HepG2 (cell line): ENCODE data around the gene MLLT10. TPM values are rescaled to one million over a fixed set of nuclear protein-coding genes. Genes with fewer than 3 reads are reported as not detected.

Experiments used
- ARID2 ChIP-seq: sonication (generic); formaldehyde crosslinking; IDR thresholded peaks from 2 replicates; pipeline ENCODE4 v1.8.1; 2022; ENCODE audit warnings: mild to moderate bottlenecking, missing genetic modification reagents, borderline replicate concordance
- ATM ChIP-seq: fragments of 450-650 bp; IDR thresholded peaks from 2 replicates; pipeline ENCODE4 v1.7.1; 2017; ENCODE audit warnings: mild to moderate bottlenecking, borderline replicate concordance
- CREB1 ChIP-seq, 2 experiments: fragments of 450-650 bp in 1 of 2; IDR thresholded peaks; 2 replicates each; pipeline ENCODE4 v1.6.1; 2016 to 2017; ENCODE audit warnings: control low read depth in 1 of 2, mild to moderate bottlenecking in 1 of 2, missing compliant biosample characterization in 1 of 2, missing genetic modification characterization in 1 of 2
- FOXC1 ChIP-seq: sonication (generic); formaldehyde crosslinking; IDR thresholded peaks from 2 replicates; pipeline ENCODE4 v1.8.0; 2022; ENCODE audit warnings: mild to moderate bottlenecking, missing genetic modification reagents, borderline replicate concordance
- FOXK2 ChIP-seq: fragments of 450-650 bp; IDR thresholded peaks from 2 replicates; pipeline ENCODE4 v1.6.1; 2016
- MIER3 ChIP-seq: IDR thresholded peaks from 2 replicates; pipeline ENCODE4 v1.6.1; 2016; ENCODE audit warnings: missing compliant biosample characterization, borderline replicate concordance
- ZC3H13 ChIP-seq: sonication (generic); formaldehyde crosslinking; IDR thresholded peaks from 2 replicates; pipeline ENCODE4 v1.8.1; 2023; ENCODE audit warnings: mild to moderate bottlenecking, missing genetic modification reagents, moderate library complexity
- ZNF367 ChIP-seq: sonication (generic); formaldehyde crosslinking; IDR thresholded peaks from 2 replicates; pipeline ENCODE4 v1.4.0; 2020; ENCODE audit warnings: missing genetic modification reagents, borderline replicate concordance
- ZNF570 ChIP-seq: sonication (generic); formaldehyde crosslinking; IDR thresholded peaks from 2 replicates; pipeline ENCODE4 v1.4.0; 2020; ENCODE audit warnings: mild to moderate bottlenecking, missing genetic modification reagents, borderline replicate concordance
- ZNF7 ChIP-seq: IDR thresholded peaks from 2 replicates; pipeline ENCODE4 v1.6.1; 2016; ENCODE audit warnings: missing biosample characterization, missing genetic modification reagents
- ZSCAN21 ChIP-seq: sonication (generic); formaldehyde crosslinking; IDR thresholded peaks from 2 replicates; pipeline ENCODE4 v1.8.0; 2022; ENCODE audit warnings: mild to moderate bottlenecking, missing genetic modification reagents, moderate library complexity, borderline replicate concordance
- polyA plus RNA-seq, 8 experiments: library from polyadenylated mRNA; depleted of rRNA in 3 of 8; stranded (reverse) in 7 of 8; unstranded in 1 of 8; fragments of >200 nt; fragmentation: Illumina TruSeq in 4 of 8; extraction: Trizol in 4 of 8; gene quantifications; 2 replicates each; pipeline versions ENCODE4 v1.2.1 to v1.2.3, GENCODE V29; 2011 to 2016; ENCODE audit warnings: low read depth in 4 of 8, missing spikeins in 1 of 8, mixed read lengths in 1 of 8; ENCODE audit not compliant: insufficient read depth in 1 of 8
- total RNA-seq, 5 experiments: library from RNA; depleted of rRNA; stranded (reverse); fragments of >200 nt; fragmentation: Illumina TruSeq; extraction: Trizol; gene quantifications; 2 replicates each; pipeline ENCODE4 v1.2.3, GENCODE V29; 2016; ENCODE audit warnings: low read depth in 1 of 5
- TF ChIP-seq, protein P1 (sequence below): sonication (generic); formaldehyde crosslinking; IDR thresholded peaks from 2 replicates; pipeline ENCODE4 v1.5.1; 2020; ENCODE audit warnings: missing genetic modification reagents, mild to moderate bottlenecking, borderline replicate concordance
- TF ChIP-seq, protein P2 (sequence below): sonication (generic); formaldehyde crosslinking; IDR thresholded peaks from 2 replicates; pipeline ENCODE4 v1.5.0; 2020; ENCODE audit warnings: mild to moderate bottlenecking, missing genetic modification reagents
- TF ChIP-seq, protein P3 (sequence below): sonication (generic); formaldehyde crosslinking; IDR thresholded peaks from 2 replicates; pipeline ENCODE4 v1.5.1; 2020; ENCODE audit warnings: missing genetic modification reagents, mild to moderate bottlenecking, borderline replicate concordance
- TF ChIP-seq, protein P4 (sequence below): sonication (generic); formaldehyde crosslinking; IDR thresholded peaks from 2 replicates; pipeline ENCODE4 v1.4.0; 2020; ENCODE audit warnings: missing genetic modification reagents
- TF ChIP-seq, protein P5 (sequence below): sonication (generic); formaldehyde crosslinking; IDR thresholded peaks from 2 replicates; pipeline ENCODE4 v1.4.0; 2020; ENCODE audit warnings: missing genetic modification reagents, borderline replicate concordance
- TF ChIP-seq, protein P6 (sequence below): sonication (generic); formaldehyde crosslinking; conservative IDR thresholded peaks from 2 replicates; pipeline ENCODE4 v1.4.0; 2020; ENCODE audit warnings: missing genetic modification reagents

Gene MLLT10
- total and polyA plus RNA-seq, 2 of the 13 experiments (the other 11 are each of a cell fraction or from before 2014, with no cell fraction given): 51.3 to 84.1 TPM

GRCh38 chr10:21505711-21506278 is 28.2 kb upstream of the MLLT10 start (continued):
- TF ChIP-seq, protein P1, sequence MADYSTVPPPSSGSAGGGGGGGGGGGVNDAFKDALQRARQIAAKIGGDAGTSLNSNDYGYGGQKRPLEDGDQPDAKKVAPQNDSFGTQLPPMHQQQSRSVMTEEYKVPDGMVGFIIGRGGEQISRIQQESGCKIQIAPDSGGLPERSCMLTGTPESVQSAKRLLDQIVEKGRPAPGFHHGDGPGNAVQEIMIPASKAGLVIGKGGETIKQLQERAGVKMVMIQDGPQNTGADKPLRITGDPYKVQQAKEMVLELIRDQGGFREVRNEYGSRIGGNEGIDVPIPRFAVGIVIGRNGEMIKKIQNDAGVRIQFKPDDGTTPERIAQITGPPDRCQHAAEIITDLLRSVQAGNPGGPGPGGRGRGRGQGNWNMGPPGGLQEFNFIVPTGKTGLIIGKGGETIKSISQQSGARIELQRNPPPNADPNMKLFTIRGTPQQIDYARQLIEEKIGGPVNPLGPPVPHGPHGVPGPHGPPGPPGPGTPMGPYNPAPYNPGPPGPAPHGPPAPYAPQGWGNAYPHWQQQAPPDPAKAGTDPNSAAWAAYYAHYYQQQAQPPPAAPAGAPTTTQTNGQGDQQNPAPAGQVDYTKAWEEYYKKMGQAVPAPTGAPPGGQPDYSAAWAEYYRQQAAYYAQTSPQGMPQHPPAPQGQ: no peak
- TF ChIP-seq, protein P2, sequence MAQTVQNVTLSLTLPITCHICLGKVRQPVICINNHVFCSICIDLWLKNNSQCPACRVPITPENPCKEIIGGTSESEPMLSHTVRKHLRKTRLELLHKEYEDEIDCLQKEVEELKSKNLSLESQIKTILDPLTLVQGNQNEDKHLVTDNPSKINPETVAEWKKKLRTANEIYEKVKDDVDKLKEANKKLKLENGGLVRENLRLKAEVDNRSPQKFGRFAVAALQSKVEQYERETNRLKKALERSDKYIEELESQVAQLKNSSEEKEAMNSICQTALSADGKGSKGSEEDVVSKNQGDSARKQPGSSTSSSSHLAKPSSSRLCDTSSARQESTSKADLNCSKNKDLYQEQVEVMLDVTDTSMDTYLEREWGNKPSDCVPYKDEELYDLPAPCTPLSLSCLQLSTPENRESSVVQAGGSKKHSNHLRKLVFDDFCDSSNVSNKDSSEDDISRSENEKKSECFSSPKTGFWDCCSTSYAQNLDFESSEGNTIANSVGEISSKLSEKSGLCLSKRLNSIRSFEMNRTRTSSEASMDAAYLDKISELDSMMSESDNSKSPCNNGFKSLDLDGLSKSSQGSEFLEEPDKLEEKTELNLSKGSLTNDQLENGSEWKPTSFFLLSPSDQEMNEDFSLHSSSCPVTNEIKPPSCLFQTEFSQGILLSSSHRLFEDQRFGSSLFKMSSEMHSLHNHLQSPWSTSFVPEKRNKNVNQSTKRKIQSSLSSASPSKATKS (CRISPR knock-in tag): peak; percentile 84; the same call in 1 of the 2 replicates
- peak; percentile 25; the same call in 1 of the 2 replicates for TF ChIP-seq FOXC1
- no peak for TF ChIP-seq ATM
- TF ChIP-seq, protein P3, sequence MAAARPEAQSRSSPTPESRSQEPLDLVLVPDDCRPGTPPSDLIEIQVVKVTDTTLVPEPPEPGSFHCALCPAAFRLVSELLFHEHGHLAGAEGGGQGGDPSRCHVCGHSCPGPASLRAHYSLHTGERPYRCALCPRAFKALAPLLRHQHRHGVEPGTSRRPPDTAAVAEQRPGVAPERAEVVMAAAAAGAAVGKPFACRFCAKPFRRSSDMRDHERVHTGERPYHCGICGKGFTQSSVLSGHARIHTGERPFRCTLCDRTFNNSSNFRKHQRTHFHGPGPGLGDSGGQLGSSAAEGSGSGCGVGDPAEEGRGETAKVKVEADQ: no peak
- no peak for TF ChIP-seq FOXK2
- no peak; the same call in 1 of the 2 replicates for TF ChIP-seq ARID2 (CRISPR knock-in tag)
- TF ChIP-seq ZSCAN21 (CRISPR knock-in tag): peak; percentile 50; the same call in 1 of the 2 replicates
- no peak; the same call in 1 of the 2 replicates for TF ChIP-seq ZNF7 (CRISPR knock-in tag)
- no peak for TF ChIP-seq CREB1 (IDR thresholded peaks at IDR 0.05)
- peak; percentile 84 for TF ChIP-seq CREB1 (CRISPR knock-in tag; IDR thresholded peaks at IDR 0.05)
- TF ChIP-seq MIER3 (CRISPR knock-in tag): peak; percentile 96
- no peak for TF ChIP-seq ZNF570
- no peak for TF ChIP-seq ZNF367 (CRISPR knock-in tag)
- TF ChIP-seq, protein P4, sequence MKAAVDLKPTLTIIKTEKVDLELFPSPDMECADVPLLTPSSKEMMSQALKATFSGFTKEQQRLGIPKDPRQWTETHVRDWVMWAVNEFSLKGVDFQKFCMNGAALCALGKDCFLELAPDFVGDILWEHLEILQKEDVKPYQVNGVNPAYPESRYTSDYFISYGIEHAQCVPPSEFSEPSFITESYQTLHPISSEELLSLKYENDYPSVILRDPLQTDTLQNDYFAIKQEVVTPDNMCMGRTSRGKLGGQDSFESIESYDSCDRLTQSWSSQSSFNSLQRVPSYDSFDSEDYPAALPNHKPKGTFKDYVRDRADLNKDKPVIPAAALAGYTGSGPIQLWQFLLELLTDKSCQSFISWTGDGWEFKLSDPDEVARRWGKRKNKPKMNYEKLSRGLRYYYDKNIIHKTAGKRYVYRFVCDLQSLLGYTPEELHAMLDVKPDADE (CRISPR knock-in tag): no peak
- TF ChIP-seq ZC3H13 (CRISPR knock-in tag): peak; percentile 80
- TF ChIP-seq, protein P5, sequence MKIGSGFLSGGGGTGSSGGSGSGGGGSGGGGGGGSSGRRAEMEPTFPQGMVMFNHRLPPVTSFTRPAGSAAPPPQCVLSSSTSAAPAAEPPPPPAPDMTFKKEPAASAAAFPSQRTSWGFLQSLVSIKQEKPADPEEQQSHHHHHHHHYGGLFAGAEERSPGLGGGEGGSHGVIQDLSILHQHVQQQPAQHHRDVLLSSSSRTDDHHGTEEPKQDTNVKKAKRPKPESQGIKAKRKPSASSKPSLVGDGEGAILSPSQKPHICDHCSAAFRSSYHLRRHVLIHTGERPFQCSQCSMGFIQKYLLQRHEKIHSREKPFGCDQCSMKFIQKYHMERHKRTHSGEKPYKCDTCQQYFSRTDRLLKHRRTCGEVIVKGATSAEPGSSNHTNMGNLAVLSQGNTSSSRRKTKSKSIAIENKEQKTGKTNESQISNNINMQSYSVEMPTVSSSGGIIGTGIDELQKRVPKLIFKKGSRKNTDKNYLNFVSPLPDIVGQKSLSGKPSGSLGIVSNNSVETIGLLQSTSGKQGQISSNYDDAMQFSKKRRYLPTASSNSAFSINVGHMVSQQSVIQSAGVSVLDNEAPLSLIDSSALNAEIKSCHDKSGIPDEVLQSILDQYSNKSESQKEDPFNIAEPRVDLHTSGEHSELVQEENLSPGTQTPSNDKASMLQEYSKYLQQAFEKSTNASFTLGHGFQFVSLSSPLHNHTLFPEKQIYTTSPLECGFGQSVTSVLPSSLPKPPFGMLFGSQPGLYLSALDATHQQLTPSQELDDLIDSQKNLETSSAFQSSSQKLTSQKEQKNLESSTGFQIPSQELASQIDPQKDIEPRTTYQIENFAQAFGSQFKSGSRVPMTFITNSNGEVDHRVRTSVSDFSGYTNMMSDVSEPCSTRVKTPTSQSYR (CRISPR knock-in tag): peak; percentile 100
- TF ChIP-seq, protein P6, sequence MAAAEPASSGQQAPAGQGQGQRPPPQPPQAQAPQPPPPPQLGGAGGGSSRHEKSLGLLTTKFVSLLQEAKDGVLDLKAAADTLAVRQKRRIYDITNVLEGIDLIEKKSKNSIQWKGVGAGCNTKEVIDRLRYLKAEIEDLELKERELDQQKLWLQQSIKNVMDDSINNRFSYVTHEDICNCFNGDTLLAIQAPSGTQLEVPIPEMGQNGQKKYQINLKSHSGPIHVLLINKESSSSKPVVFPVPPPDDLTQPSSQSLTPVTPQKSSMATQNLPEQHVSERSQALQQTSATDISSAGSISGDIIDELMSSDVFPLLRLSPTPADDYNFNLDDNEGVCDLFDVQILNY (CRISPR knock-in tag): no peak
